ENCODE results near the gene PAX3.
"Not testable (repeated sequence)": the region's sequence is repeated elsewhere in the genome, so short reads cannot be mapped to it uniquely, and the experiment has no call there.

Gene PAX3

GRCh38 chr2:222159221-222159620, 139.6 kb downstream of the PAX3 start:
- no peaks in the 10 kb centered on the region for H3K4me1 ChIP-seq (ENCODE audit: insufficient read depth, low read length)
- no peaks in the 10 kb centered on the region for H3K9me3 ChIP-seq (ENCODE audit: control insufficient read depth, insufficient read depth, low read length)
- H3K36me3 ChIP-seq (ENCODE audit: insufficient read depth, low read length) = no peaks in the 10 kb centered on the region
- no peak overlapping the region for H3K9ac ChIP-seq (ENCODE audit: low read depth, low read length)

- H3K9ac ChIP-seq (ENCODE audit: low read depth, low read length); H3K36me3 ChIP-seq (ENCODE audit: insufficient read depth, low read length); H3K9me3 ChIP-seq (ENCODE audit: control insufficient read depth, insufficient read depth, low read length); H3K4me1 ChIP-seq (ENCODE audit: insufficient read depth, low read length): not testable (repeated sequence)
Measured at GRCh38 chr2:222155003-222155664, 143.7 kb downstream of the PAX3 start.

Measured in ES-I3 (cell line).